IMR-90 (cell line): ENCODE results near the gene S100A2.

Experiments used
- CEBPB ChIP-seq: IDR thresholded peaks from 2 replicates; pipeline ENCODE4 v1.6.1; 2012; ENCODE audit warnings: low read depth, low read length, improper control_type of control experiment
- FOS ChIP-seq: fragments of 150-350 bp; IDR thresholded peaks from 2 replicates; pipeline ENCODE4 v1.6.1; 2016; ENCODE audit warnings: low read depth, low read length
- POLR2A ChIP-seq: IDR thresholded peaks from 2 replicates; pipeline ENCODE4 v1.6.1; 2012; ENCODE audit warnings: mild to moderate bottlenecking, low read depth, low read length
- TF ChIP-seq, protein P1 (sequence below): conservative IDR thresholded peaks from 2 replicates; pipeline ENCODE4 v1.5.1; 2012; ENCODE audit warnings: mild to moderate bottlenecking, low read depth, low read length, improper control_type of control experiment

DNA sequence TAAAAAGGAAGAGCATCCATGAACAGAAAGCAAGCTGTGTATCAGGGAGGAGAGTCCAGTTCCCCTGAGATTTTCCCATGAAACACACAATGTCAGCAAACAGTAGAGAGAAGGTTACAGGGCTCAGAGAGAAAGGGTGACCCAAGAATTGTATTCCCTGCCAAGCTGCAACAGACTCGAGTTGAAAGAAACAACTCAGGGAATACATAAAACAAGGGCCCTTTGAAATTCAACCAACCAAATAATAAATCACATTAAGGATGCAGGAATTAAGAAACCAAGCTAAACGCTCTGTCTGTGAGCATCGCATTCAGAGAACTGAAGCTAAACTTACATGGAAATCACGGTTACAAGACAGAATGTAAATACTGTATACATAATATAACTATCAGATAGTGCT lies 27.1 kb upstream of the S100A2 start:
- TF ChIP-seq POLR2A = no peak
- no peak for TF ChIP-seq CEBPB
- TF ChIP-seq, protein P1, sequence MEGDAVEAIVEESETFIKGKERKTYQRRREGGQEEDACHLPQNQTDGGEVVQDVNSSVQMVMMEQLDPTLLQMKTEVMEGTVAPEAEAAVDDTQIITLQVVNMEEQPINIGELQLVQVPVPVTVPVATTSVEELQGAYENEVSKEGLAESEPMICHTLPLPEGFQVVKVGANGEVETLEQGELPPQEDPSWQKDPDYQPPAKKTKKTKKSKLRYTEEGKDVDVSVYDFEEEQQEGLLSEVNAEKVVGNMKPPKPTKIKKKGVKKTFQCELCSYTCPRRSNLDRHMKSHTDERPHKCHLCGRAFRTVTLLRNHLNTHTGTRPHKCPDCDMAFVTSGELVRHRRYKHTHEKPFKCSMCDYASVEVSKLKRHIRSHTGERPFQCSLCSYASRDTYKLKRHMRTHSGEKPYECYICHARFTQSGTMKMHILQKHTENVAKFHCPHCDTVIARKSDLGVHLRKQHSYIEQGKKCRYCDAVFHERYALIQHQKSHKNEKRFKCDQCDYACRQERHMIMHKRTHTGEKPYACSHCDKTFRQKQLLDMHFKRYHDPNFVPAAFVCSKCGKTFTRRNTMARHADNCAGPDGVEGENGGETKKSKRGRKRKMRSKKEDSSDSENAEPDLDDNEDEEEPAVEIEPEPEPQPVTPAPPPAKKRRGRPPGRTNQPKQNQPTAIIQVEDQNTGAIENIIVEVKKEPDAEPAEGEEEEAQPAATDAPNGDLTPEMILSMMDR = no peak
- no peak for TF ChIP-seq FOS
